ENCODE data around the gene TCF15. TPM values are rescaled to one million over a fixed set of nuclear protein-coding genes. Genes with fewer than 3 reads are reported as not detected.

Gene TCF15
- total and polyA plus RNA-seq, 9 donors = 0.15 to 0.75 (median 0.30) TPM; not detected in 2

- H3K27ac ChIP-seq = no peak overlapping the region
- WGBS, 3 donors = 8 to 16% (median 9%) methylated on average over 20 to 53 of the region's 54 CpGs
These were observed 641 bp downstream of the TCF15 start for GRCh38 chr20:609371-609964.

GRCh38 chr20:608970-609369, 1.1 kb downstream of the TCF15 start:
- intact Hi-C loops (cut with DNase I) = loop anchor here in 1 of 4 donors (5.0 kb wide), 1 partner anchor 133 kb away; no protein-coding TSS in a partner anchor
- H3K27ac ChIP-seq = no peak overlapping the region

More at GRCh38 chr20:609371-609964, 641 bp downstream of the TCF15 start:
- intact Hi-C loops (cut with DNase I) = loop anchor here in 1 of 4 donors (5.0 kb wide), 1 partner anchor 133 kb away; no protein-coding TSS in a partner anchor
- no peak for DNase-seq
- no peaks in the 10 kb centered on the region for H3K9me3 ChIP-seq
- H3K36me3 ChIP-seq = no peaks in the 10 kb centered on the region
- no peaks in the 10 kb centered on the region for H3K27me3 ChIP-seq
- no peaks in the 10 kb centered on the region for H3K4me1 ChIP-seq (ENCODE audit: insufficient read depth)
- H3K4me3 ChIP-seq = no peak overlapping the region
- no peak for TF ChIP-seq POLR2A (IDR thresholded peaks at IDR 0.05)
- no peak for TF ChIP-seq EP300 (IDR thresholded peaks at IDR 0.05)
- no peak for TF ChIP-seq CTCF (IDR thresholded peaks at IDR 0.05)

GRCh38 chr20:607476-607875, 2.6 kb downstream of the TCF15 start:
- H3K9me3 ChIP-seq = no peaks in the 10 kb centered on the region
- H3K4me3 ChIP-seq = no peak overlapping the region
- no peak for TF ChIP-seq EP300 (IDR thresholded peaks at IDR 0.05)
- no peak for TF ChIP-seq POLR2A (IDR thresholded peaks at IDR 0.05)
- TF ChIP-seq CTCF (IDR thresholded peaks at IDR 0.05) = no peak
- intact Hi-C loops (cut with DNase I) = loop anchor here in 1 of 4 donors (5.0 kb wide), 1 partner anchor 135 kb away; no protein-coding TSS in a partner anchor
- 89 to 92% (median 91%) methylated on average over 6 of the region's 6 CpGs for WGBS, 3 donors
- peaks cover under 1% of the 10 kb centered on the region for H3K4me1 ChIP-seq (ENCODE audit: insufficient read depth)
- no peaks in the 10 kb centered on the region for H3K27me3 ChIP-seq
- no peak overlapping the region for H3K27ac ChIP-seq
- no peaks in the 10 kb centered on the region for H3K36me3 ChIP-seq
- DNase-seq = no peak

More at GRCh38 chr20:608970-609369, 1.1 kb downstream of the TCF15 start:
- Histone ChIP-seq H3K4me1 (ENCODE audit: insufficient read depth) (no peaks in the 10 kb centered on the region), H3K27me3 (no peaks in the 10 kb centered on the region), H3K4me3 (no peak overlapping the region), H3K9me3 (no peaks in the 10 kb centered on the region), H3K36me3 (no peaks in the 10 kb centered on the region)
- no peak for DNase-seq
- WGBS, 3 donors = 81 to 87% (median 84%) methylated on average over 8 of the region's 8 CpGs
- TF ChIP-seq CTCF (IDR thresholded peaks at IDR 0.05) (no peak), EP300 (IDR thresholded peaks at IDR 0.05) (no peak), POLR2A (IDR thresholded peaks at IDR 0.05) (no peak)

GRCh38 chr20:605237-605636, 4.9 kb downstream of the TCF15 start:
- TF ChIP-seq CTCF (IDR thresholded peaks at IDR 0.05) = no peak
- no peak for TF ChIP-seq POLR2A (IDR thresholded peaks at IDR 0.05)
- TF ChIP-seq EP300 (IDR thresholded peaks at IDR 0.05) = no peak
- Histone ChIP-seq H3K27ac (no peak overlapping the region), H3K36me3 (no peaks in the 10 kb centered on the region), H3K4me1 (ENCODE audit: insufficient read depth) (peaks cover 3% of the 10 kb centered on the region), H3K27me3 (no peaks in the 10 kb centered on the region), H3K9me3 (no peaks in the 10 kb centered on the region), H3K4me3 (no peak overlapping the region)
- no peak for DNase-seq
- intact Hi-C loops (cut with DNase I) = loop anchor here in 1 of 4 donors (5.0 kb wide), 1 partner anchor 137 kb away; no protein-coding TSS in a partner anchor
- 74 to 80% (median 80%) methylated on average over 5 of the region's 5 CpGs for WGBS, 3 donors

Measured in ovary (tissue), 9 donors.